HEK293 (cell line): Measurements from ENCODE around the gene LGALS16.

Source experiments
- CTCF ChIA-PET: fragments of 350-600 bp; formaldehyde crosslinking; extraction: SDS; loops from one replicate; lab custom pipeline; 2021; ENCODE audit warnings: antibody characterized with exemption; lab: Yijun Ruan, JAX
- POLR2A ChIA-PET: fragments of 300-600 bp; formaldehyde crosslinking; extraction: SDS; loops from one replicate; lab custom pipeline; 2020; ENCODE audit warnings: antibody characterized with exemption, inconsistent platforms; lab: Yijun Ruan, JAX
- H3K27ac ChIP-seq: fragments of 200-500 bp; sonication (Bioruptor generic); 2 replicates; pipeline ENCODE4 v1.5.1; 2014; ENCODE audit warnings: low read depth, low read length, control low read depth, inconsistent platforms; ENCODE audit errors: extremely low read depth
- H3K36me3 ChIP-seq, 2 experiments: fragments of 200-500 bp in 1 of 2; sonication (Bioruptor generic) in 1 of 2; 1 replicate in 1 of 2; 2 replicates in 1 of 2; pipeline ENCODE4 v1.5.1; 2014 to 2017; ENCODE audit warnings: inconsistent platforms in 2 of 2, low read length in 2 of 2; ENCODE audit not compliant: control insufficient read depth in 2 of 2, insufficient read depth in 1 of 2
- H3K4me1 ChIP-seq: fragments of 200-500 bp; sonication (Bioruptor generic); 2 replicates; pipeline ENCODE4 v1.5.1; 2014; ENCODE audit warnings: mild to moderate bottlenecking, low read length, inconsistent platforms; ENCODE audit not compliant: control insufficient read depth, insufficient read depth
- H3K4me3 ChIP-seq: 2 replicates; pipeline ENCODE4 v1.5.1; 2011; ENCODE audit warnings: low read depth, mild to moderate bottlenecking, control low read depth, low read length, moderate library complexity
- H3K9me3 ChIP-seq: fragments of 200-500 bp; sonication (Bioruptor generic); 2 replicates; pipeline ENCODE4 v1.5.1; 2014; ENCODE audit warnings: low read depth, low read length, inconsistent platforms; ENCODE audit not compliant: control insufficient read depth, insufficient read depth
- EGR2 ChIP-seq: fragments of 450-650 bp; formaldehyde crosslinking; IDR thresholded peaks from 2 replicates; pipeline ENCODE4 v1.5.1; 2016; ENCODE audit warnings: low read depth, missing biosample characterization, missing genetic modification characterization
- GLIS1 ChIP-seq: fragments of 450-650 bp; formaldehyde crosslinking; IDR thresholded peaks from 2 replicates; pipeline ENCODE4 v1.5.1; 2016; ENCODE audit warnings: missing biosample characterization, missing genetic modification characterization
- KLF8 ChIP-seq: fragments of 450-650 bp; formaldehyde crosslinking; IDR thresholded peaks from 2 replicates; pipeline ENCODE4 v1.5.1; 2016; ENCODE audit warnings: missing biosample characterization, missing genetic modification characterization
- KLF9 ChIP-seq: fragments of 450-650 bp; formaldehyde crosslinking; IDR thresholded peaks from 2 replicates; pipeline ENCODE4 v1.5.1; 2016; ENCODE audit warnings: missing biosample characterization, missing genetic modification characterization, low read depth
- MEIS1 ChIP-seq: sonication (generic); formaldehyde crosslinking; IDR thresholded peaks from 2 replicates; pipeline ENCODE4 v1.8.1; 2022; ENCODE audit warnings: missing genetic modification reagents, mild to moderate bottlenecking, borderline replicate concordance
- ZNF274 ChIP-seq, 2 experiments: fragments of 200-500 bp in 1 of 2; fragments of 450-650 bp in 1 of 2; sonication (Bioruptor generic) in 1 of 2; formaldehyde crosslinking in 1 of 2; IDR thresholded peaks; 2 replicates each; pipeline versions ENCODE4 v1.5.1 to v1.6.1; 2014 to 2016; ENCODE audit warnings: borderline replicate concordance in 1 of 2, inconsistent platforms in 1 of 2, low read length in 1 of 2, missing biosample characterization in 1 of 2, missing genetic modification characterization in 1 of 2
- ZNF544 ChIP-seq: fragments of 450-650 bp; formaldehyde crosslinking; IDR thresholded peaks from 2 replicates; pipeline ENCODE4 v1.5.0; 2017; ENCODE audit warnings: missing biosample characterization, missing genetic modification characterization
- ZNF654 ChIP-seq: fragments of 450-650 bp; formaldehyde crosslinking; IDR thresholded peaks from 2 replicates; pipeline ENCODE4 v1.5.1; 2016; ENCODE audit warnings: low read depth, missing biosample characterization, missing genetic modification characterization
- TF ChIP-seq, protein P1 (sequence below): fragments of 450-650 bp; formaldehyde crosslinking; IDR thresholded peaks from 2 replicates; pipeline ENCODE4 v1.5.1; 2016; ENCODE audit warnings: missing biosample characterization, missing genetic modification characterization, borderline replicate concordance
- TF ChIP-seq, protein P2 (sequence below): fragments of 450-650 bp; formaldehyde crosslinking; IDR thresholded peaks from 2 replicates; pipeline ENCODE4 v1.5.1; 2016; ENCODE audit warnings: missing biosample characterization, missing genetic modification characterization
- TF ChIP-seq, protein P3 (sequence below): fragments of 450-650 bp; formaldehyde crosslinking; IDR thresholded peaks from 2 replicates; pipeline ENCODE4 v1.5.1; 2017; ENCODE audit warnings: missing biosample characterization, missing genetic modification characterization

Gene LGALS16

GRCh38 chr19:39698535-39698934 is 42.8 kb downstream of the LGALS16 start (continued):
- TF ChIP-seq, protein P1, sequence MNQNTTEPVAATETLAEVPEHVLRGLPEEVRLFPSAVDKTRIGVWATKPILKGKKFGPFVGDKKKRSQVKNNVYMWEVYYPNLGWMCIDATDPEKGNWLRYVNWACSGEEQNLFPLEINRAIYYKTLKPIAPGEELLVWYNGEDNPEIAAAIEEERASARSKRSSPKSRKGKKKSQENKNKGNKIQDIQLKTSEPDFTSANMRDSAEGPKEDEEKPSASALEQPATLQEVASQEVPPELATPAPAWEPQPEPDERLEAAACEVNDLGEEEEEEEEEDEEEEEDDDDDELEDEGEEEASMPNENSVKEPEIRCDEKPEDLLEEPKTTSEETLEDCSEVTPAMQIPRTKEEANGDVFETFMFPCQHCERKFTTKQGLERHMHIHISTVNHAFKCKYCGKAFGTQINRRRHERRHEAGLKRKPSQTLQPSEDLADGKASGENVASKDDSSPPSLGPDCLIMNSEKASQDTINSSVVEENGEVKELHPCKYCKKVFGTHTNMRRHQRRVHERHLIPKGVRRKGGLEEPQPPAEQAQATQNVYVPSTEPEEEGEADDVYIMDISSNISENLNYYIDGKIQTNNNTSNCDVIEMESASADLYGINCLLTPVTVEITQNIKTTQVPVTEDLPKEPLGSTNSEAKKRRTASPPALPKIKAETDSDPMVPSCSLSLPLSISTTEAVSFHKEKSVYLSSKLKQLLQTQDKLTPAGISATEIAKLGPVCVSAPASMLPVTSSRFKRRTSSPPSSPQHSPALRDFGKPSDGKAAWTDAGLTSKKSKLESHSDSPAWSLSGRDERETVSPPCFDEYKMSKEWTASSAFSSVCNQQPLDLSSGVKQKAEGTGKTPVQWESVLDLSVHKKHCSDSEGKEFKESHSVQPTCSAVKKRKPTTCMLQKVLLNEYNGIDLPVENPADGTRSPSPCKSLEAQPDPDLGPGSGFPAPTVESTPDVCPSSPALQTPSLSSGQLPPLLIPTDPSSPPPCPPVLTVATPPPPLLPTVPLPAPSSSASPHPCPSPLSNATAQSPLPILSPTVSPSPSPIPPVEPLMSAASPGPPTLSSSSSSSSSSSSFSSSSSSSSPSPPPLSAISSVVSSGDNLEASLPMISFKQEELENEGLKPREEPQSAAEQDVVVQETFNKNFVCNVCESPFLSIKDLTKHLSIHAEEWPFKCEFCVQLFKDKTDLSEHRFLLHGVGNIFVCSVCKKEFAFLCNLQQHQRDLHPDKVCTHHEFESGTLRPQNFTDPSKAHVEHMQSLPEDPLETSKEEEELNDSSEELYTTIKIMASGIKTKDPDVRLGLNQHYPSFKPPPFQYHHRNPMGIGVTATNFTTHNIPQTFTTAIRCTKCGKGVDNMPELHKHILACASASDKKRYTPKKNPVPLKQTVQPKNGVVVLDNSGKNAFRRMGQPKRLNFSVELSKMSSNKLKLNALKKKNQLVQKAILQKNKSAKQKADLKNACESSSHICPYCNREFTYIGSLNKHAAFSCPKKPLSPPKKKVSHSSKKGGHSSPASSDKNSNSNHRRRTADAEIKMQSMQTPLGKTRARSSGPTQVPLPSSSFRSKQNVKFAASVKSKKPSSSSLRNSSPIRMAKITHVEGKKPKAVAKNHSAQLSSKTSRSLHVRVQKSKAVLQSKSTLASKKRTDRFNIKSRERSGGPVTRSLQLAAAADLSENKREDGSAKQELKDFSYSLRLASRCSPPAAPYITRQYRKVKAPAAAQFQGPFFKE (tag by site-specific recombination), result no peak
- TF ChIP-seq, protein P2, sequence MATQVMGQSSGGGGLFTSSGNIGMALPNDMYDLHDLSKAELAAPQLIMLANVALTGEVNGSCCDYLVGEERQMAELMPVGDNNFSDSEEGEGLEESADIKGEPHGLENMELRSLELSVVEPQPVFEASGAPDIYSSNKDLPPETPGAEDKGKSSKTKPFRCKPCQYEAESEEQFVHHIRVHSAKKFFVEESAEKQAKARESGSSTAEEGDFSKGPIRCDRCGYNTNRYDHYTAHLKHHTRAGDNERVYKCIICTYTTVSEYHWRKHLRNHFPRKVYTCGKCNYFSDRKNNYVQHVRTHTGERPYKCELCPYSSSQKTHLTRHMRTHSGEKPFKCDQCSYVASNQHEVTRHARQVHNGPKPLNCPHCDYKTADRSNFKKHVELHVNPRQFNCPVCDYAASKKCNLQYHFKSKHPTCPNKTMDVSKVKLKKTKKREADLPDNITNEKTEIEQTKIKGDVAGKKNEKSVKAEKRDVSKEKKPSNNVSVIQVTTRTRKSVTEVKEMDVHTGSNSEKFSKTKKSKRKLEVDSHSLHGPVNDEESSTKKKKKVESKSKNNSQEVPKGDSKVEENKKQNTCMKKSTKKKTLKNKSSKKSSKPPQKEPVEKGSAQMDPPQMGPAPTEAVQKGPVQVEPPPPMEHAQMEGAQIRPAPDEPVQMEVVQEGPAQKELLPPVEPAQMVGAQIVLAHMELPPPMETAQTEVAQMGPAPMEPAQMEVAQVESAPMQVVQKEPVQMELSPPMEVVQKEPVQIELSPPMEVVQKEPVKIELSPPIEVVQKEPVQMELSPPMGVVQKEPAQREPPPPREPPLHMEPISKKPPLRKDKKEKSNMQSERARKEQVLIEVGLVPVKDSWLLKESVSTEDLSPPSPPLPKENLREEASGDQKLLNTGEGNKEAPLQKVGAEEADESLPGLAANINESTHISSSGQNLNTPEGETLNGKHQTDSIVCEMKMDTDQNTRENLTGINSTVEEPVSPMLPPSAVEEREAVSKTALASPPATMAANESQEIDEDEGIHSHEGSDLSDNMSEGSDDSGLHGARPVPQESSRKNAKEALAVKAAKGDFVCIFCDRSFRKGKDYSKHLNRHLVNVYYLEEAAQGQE (tag by site-specific recombination), result no peak
- TF ChIP-seq, all 188 proteins: peak for 0

- POLR2A ChIA-PET, result interaction anchor here (1.5 kb wide), 1 partner anchor 265 kb away, joined by 3 read pairs; the partner anchor contains the start of gene RPS16
- CTCF ChIA-PET, result interaction anchor here (0.5 to 1.5 kb wide), 7 partner anchors 25 to 372 kb away, joined by 3 to 7 read pairs (median 3); partner anchors contain the start of gene EID2
- H3K4me3 ChIP-seq, result no peak overlapping the region
- no peaks in the 10 kb centered on the region; the same call in 1 of the 2 replicates for H3K9me3 ChIP-seq
- peaks cover 9% of the 10 kb centered on the region for H3K4me1 ChIP-seq
- no peak for TF ChIP-seq ZNF654 (tag by site-specific recombination)
- H3K36me3 ChIP-seq, result no peaks in the 10 kb centered on the region
- no peak overlapping the region for H3K27ac ChIP-seq
These were observed 45.6 kb downstream of the LGALS16 start for GRCh38 chr19:39701291-39701690.

- Histone ChIP-seq H3K4me1 (peaks cover 9% of the 10 kb centered on the region), H3K27ac (no peak within 1 kb of the TSS), H3K36me3 (no peaks in the 10 kb centered on the region; a peak in 1 of 3 replicates), H3K4me3 (no peak within 1 kb of the TSS), H3K9me3 (no peaks in the 10 kb centered on the region; the same call in 1 of the 2 replicates)
- ChIA-PET CTCF (interaction anchor here (0.5 to 1.5 kb wide), 5 partner anchors 12 to 152 kb away, joined by 3 to 6 read pairs (median 3); no protein-coding TSS in a partner anchor), POLR2A (interaction anchor here (1.0 to 1.5 kb wide), 2 partner anchors 266 to 269 kb away, joined by 3 read pairs; partner anchors contain the start of genes PSMC4 and RPS16)
- TF ChIP-seq, protein P2 (tag by site-specific recombination), result no peak
- TF ChIP-seq KLF8 (tag by site-specific recombination), result no peak
- TF ChIP-seq KLF9 (tag by site-specific recombination), result no peak
- TF ChIP-seq MEIS1, result no peak
- TF ChIP-seq, protein P3, sequence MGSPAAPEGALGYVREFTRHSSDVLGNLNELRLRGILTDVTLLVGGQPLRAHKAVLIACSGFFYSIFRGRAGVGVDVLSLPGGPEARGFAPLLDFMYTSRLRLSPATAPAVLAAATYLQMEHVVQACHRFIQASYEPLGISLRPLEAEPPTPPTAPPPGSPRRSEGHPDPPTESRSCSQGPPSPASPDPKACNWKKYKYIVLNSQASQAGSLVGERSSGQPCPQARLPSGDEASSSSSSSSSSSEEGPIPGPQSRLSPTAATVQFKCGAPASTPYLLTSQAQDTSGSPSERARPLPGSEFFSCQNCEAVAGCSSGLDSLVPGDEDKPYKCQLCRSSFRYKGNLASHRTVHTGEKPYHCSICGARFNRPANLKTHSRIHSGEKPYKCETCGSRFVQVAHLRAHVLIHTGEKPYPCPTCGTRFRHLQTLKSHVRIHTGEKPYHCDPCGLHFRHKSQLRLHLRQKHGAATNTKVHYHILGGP, result 0 out of 2 replicates have a peak, but pooled peaks have one; percentile 4
- TF ChIP-seq GLIS1 (tag by site-specific recombination), result 0 out of 2 replicates have a peak, but pooled peaks have one; percentile 19
- TF ChIP-seq ZNF544, result 0 out of 2 replicates have a peak, but pooled peaks have one; percentile 56
- TF ChIP-seq ZNF274 (IDR thresholded peaks at IDR 0.05; ENCODE audit: low read length), result no peak
- TF ChIP-seq ZNF274 (tag by site-specific recombination; IDR thresholded peaks at IDR 0.05; ENCODE audit: borderline replicate concordance), result no peak
- TF ChIP-seq EGR2, result peak; percentile 98
These were observed 48.7 kb downstream of the LGALS16 start, which contains the start of gene LGALS14 for GRCh38 chr19:39704181-39705044. LGALS14 (plus strand) TSS chr19:39704481; CDS start chr19:39704529, 48 bp downstream.
